Measurements from ENCODE around the gene POLE4. TPM values are rescaled to one million over a fixed set of nuclear protein-coding genes. Genes with fewer than 3 reads are reported as not detected.

POLE4 gene
- total RNA-seq: 9.6 and 13.4 TPM in 2 replicates

DNA sequence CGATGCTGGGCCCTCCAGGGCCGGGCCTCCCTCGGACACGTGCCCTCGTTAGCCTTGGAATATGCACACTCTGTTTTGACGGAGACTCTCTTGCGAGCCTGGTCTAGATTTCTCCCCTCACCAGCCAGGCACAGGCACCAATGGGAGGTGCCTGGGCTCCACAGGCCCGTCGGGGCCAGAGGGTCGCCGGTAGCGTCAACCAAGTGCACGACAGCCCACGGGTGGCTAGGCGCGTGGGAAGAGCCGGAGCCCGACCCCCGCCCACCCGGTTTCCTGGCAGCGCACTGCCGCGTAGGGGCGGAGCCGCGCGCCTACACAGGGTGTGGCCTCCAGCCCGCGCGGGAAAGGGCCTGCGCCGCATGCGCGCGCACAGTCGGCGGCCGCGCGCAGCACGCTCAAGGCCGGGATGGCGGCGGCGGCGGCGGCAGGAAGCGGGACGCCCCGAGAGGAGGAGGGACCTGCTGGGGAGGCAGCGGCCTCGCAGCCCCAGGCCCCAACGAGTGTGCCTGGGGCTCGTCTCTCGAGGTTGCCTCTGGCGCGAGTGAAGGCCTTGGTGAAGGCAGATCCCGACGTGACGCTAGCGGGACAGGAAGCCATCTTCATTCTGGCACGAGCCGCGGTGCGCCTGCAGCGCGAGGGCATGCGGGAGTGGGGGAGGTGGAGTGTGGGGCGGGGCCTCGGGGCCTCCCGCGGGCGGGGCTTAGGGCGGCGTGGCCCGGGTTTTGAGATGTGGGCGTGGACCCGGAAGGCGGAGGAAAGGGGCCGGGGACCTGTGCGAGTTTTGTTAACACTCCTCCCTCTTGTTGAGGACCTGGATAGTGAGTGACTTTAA, at the start of gene POLE4:
Gene POLE4, plus strand, starts transcription at position 370 of the 832 bp plus-strand sequence. Its CDS starts 37 bp downstream, at position 407.

Other genes starting within 250 kb of the POLE4 start
- gene HK2, start 124.5 kb upstream of the POLE4 start, total RNA-seq: 8.4 and 9.5 TPM in 2 replicates
- not detected in 2 replicates for gene TACR1, start 240.9 kb downstream of the POLE4 start, total RNA-seq